Occipital lobe (tissue), 2 donors: ENCODE results near the gene NDFIP1. TPM values are rescaled to one million over a fixed set of nuclear protein-coding genes. Genes with fewer than 3 reads are reported as not detected.

Experiments
- DNase-seq: peaks from one replicate; lab custom pipeline; 2025; lab: John Stamatoyannopoulos, UW
- total RNA-seq: library from RNA; depleted of rRNA; stranded (reverse); fragments of >200 nt; gene quantifications from one replicate; pipeline ENCODE4 v1.2.3, GENCODE V29; 2014

The NDFIP1 gene
- total RNA-seq, 1 donor from 2014 or later = 134 TPM

GRCh38 chr5:142091012-142091411 is 17.6 kb upstream of the NDFIP1 start:
- no peak for DNase-seq

- DNase-seq = no peak
Observed at GRCh38 chr5:142091922-142092321, 16.7 kb upstream of the NDFIP1 start.

GRCh38 chr5:142095035-142095434 is 13.5 kb upstream of the NDFIP1 start:
- DNase-seq = no peak

GRCh38 chr5:142095651-142096330 is 12.8 kb upstream of the NDFIP1 start:
- DNase-seq = no peak

- DNase-seq = no peak
Observed at GRCh38 chr5:142096382-142096781, 12.2 kb upstream of the NDFIP1 start.

GRCh38 chr5:142097681-142098080 is 10.9 kb upstream of the NDFIP1 start:
- DNase-seq = no peak

GRCh38 chr5:142098275-142098674 is 10.3 kb upstream of the NDFIP1 start:
- DNase-seq = no peak

GRCh38 chr5:142098931-142099330 is 9.6 kb upstream of the NDFIP1 start:
- no peak for DNase-seq

GRCh38 chr5:142100307-142100706 is 8.3 kb upstream of the NDFIP1 start:
- DNase-seq = no peak

GRCh38 chr5:142102980-142103740 is 5.4 kb upstream of the NDFIP1 start:
- DNase-seq = no peak

- DNase-seq = no peak
Observed at GRCh38 chr5:142104491-142104890, 4.1 kb upstream of the NDFIP1 start.

- no peak for DNase-seq
Observed at GRCh38 chr5:142106061-142106460, 2.5 kb upstream of the NDFIP1 start.

- no peak for DNase-seq
Observed at GRCh38 chr5:142107036-142107735, 1.4 kb upstream of the NDFIP1 start.

- DNase-seq = no peak
Observed at GRCh38 chr5:142107736-142108431, 695 bp upstream of the NDFIP1 start.

GRCh38 chr5:142109331-142110045 is 909 bp downstream of the NDFIP1 start:
- no peak for DNase-seq

GRCh38 chr5:142110046-142110531 is 1.5 kb downstream of the NDFIP1 start:
- no peak for DNase-seq

- no peak for DNase-seq
Observed at GRCh38 chr5:142110988-142111687, 2.6 kb downstream of the NDFIP1 start.

GRCh38 chr5:142114687-142115086 is 6.1 kb downstream of the NDFIP1 start:
- no peak for DNase-seq

- DNase-seq = no peak
Observed at GRCh38 chr5:142115937-142116614, 7.5 kb downstream of the NDFIP1 start.
